A549 (cell line): ENCODE results near the gene DOCK1. TPM values are rescaled to one million over a fixed set of nuclear protein-coding genes. Genes with fewer than 3 reads are reported as not detected.

Experiments used
- ATAC-seq, 2 experiments: fragments of 200-7000 bp in 1 of 2; fragments of >200 bp in 1 of 2; cut with Nextera tagmentation in 1 of 2; cut with Tn5 transposase in 1 of 2; 3 replicates each; pipeline versions ENCODE4 v1.8.0 to v1.9.1; 2018 to 2020; ENCODE audit warnings: mild to moderate bottlenecking in 1 of 2, moderate library complexity in 1 of 2
- CTCF ChIA-PET: fragments of 300-600 bp; sonication (Branson Sonifier 250); formaldehyde crosslinking; extraction: SDS; loops from one replicate; lab custom pipeline; 2021; ENCODE audit warnings: antibody characterized with exemption, inconsistent platforms; lab: Yijun Ruan, JAX
- POLR2A ChIA-PET: fragments of 350-600 bp; formaldehyde crosslinking; extraction: SDS; loops from one replicate; lab custom pipeline; 2021; ENCODE audit warnings: antibody characterized with exemption, inconsistent platforms; lab: Yijun Ruan, JAX
- DNase-seq, 2 experiments: peaks; one replicate each; pipeline versions ENCODE4 v3.0.0 to v3.0.0-alpha.2; 2011 to 2016; ENCODE audit warnings: low read depth in 1 of 2, low spot score in 1 of 2
- FAIRE-seq: peaks from 2 replicates; lab custom pipeline; 2011; peaks lifted over from hg19 to GRCh38; lab: Jason Lieb, UNC
- H3K27ac ChIP-seq, 2 experiments: fragments of >200 bp; sonication (Bioruptor Twin); formaldehyde crosslinking; 3 replicates each; pipeline ENCODE4 v1.5.1; 2016 to 2017
- H3K4me1 ChIP-seq: fragments of >200 bp; sonication (Bioruptor Twin); formaldehyde crosslinking; 3 replicates; pipeline ENCODE4 v1.6.1; 2016
- H3K4me2 ChIP-seq: fragments of >200 bp; sonication (Bioruptor Twin); formaldehyde crosslinking; 3 replicates; pipeline ENCODE4 v1.6.1; 2016
- H3K4me3 ChIP-seq: fragments of >200 bp; sonication (Bioruptor Twin); formaldehyde crosslinking; 3 replicates; pipeline ENCODE4 v1.5.1; 2016
- H3K9me3 ChIP-seq: fragments of >200 bp; sonication (Bioruptor Twin); formaldehyde crosslinking; 3 replicates; pipeline ENCODE4 v1.6.1; 2016
- ATOH8 ChIP-seq: fragments of 250-450 bp; sonication (Bioruptor Pico); IDR thresholded peaks from 2 replicates; pipeline ENCODE4 v1.5.0; 2020; ENCODE audit warnings: low read depth, mild to moderate bottlenecking, moderate library complexity
- CBX8 ChIP-seq: fragments of 200-600 bp; sonication (generic); IDR thresholded peaks from 2 replicates; pipeline ENCODE4 v1.6.1; 2016
- CEBPB ChIP-seq, 2 experiments: fragments of >200 bp in 1 of 2; sonication (Bioruptor Twin) in 1 of 2; formaldehyde crosslinking in 1 of 2; IDR thresholded peaks; 2 replicates each; pipeline ENCODE4 v1.6.1; 2012 to 2016
- EP300 ChIP-seq, 2 experiments: fragments of >200 bp; sonication (Bioruptor Twin); formaldehyde crosslinking; IDR thresholded peaks; 2 replicates in 1 of 2; 3 replicates in 1 of 2; pipeline ENCODE4 v1.6.1; 2016 to 2017
- FOSL2 ChIP-seq, 2 experiments: fragments of 450-650 bp in 1 of 2; fragments of >200 bp in 1 of 2; sonication (Bioruptor Twin) in 1 of 2; formaldehyde crosslinking; IDR thresholded peaks; 2 replicates each; pipeline versions ENCODE4 v1.5.0 to v1.6.1; 2016 to 2020; ENCODE audit warnings: mild to moderate bottlenecking in 1 of 2, moderate library complexity in 1 of 2
- HDAC2 ChIP-seq: fragments of 200-600 bp; sonication (generic); IDR thresholded peaks from 2 replicates; pipeline ENCODE4 v1.6.1; 2016
- HEYL ChIP-seq: fragments of 250-450 bp; sonication (Bioruptor Pico); IDR thresholded peaks from 2 replicates; pipeline ENCODE4 v1.8.0; 2021; ENCODE audit warnings: mild to moderate bottlenecking, moderate library complexity
- HMGXB4 ChIP-seq: fragments of 250-450 bp; sonication (Bioruptor Pico); IDR thresholded peaks from 2 replicates; pipeline ENCODE4 v1.5.0; 2021; ENCODE audit warnings: mild to moderate bottlenecking, moderate library complexity, borderline replicate concordance
- HOXB13 ChIP-seq: fragments of 250-450 bp; sonication (Bioruptor Pico); IDR thresholded peaks from 2 replicates; pipeline ENCODE4 v1.5.0; 2020; ENCODE audit warnings: low read depth, mild to moderate bottlenecking, moderate library complexity
- KDM1A ChIP-seq: fragments of 200-600 bp; sonication (generic); IDR thresholded peaks from 2 replicates; pipeline ENCODE4 v1.6.1; 2016; ENCODE audit warnings: low read depth, mild to moderate bottlenecking
- MAZ ChIP-seq: fragments of 150-350 bp; IDR thresholded peaks from 2 replicates; pipeline ENCODE4 v1.6.1; 2014; ENCODE audit warnings: antibody characterized with exemption, low read depth, low read length, borderline replicate concordance
- MYC ChIP-seq: IDR thresholded peaks from 2 replicates; pipeline ENCODE4 v1.6.1; 2012; ENCODE audit warnings: mild to moderate bottlenecking, inconsistent platforms, low read length, improper control_type of control experiment, borderline replicate concordance
- NFE2L2 ChIP-seq: fragments of 150-350 bp; conservative IDR thresholded peaks from 2 replicates; pipeline ENCODE4 v1.6.1; 2014; ENCODE audit warnings: low read length
- NPAS2 ChIP-seq: fragments of 250-450 bp; sonication (Bioruptor Pico); IDR thresholded peaks from 2 replicates; pipeline ENCODE4 v1.8.0; 2022; ENCODE audit warnings: mild to moderate bottlenecking, moderate library complexity, borderline replicate concordance
- PBX3 ChIP-seq: IDR thresholded peaks from 2 replicates; pipeline ENCODE4 v1.6.1; 2012
- RARB ChIP-seq: fragments of 250-450 bp; sonication (Bioruptor Pico); IDR thresholded peaks from 2 replicates; pipeline ENCODE4 v1.8.0; 2021; ENCODE audit warnings: mild to moderate bottlenecking, moderate library complexity
- TP53 ChIP-seq: fragments of 250-450 bp; sonication (Bioruptor Pico); IDR thresholded peaks from 2 replicates; pipeline ENCODE4 v1.5.0; 2021; ENCODE audit warnings: mild to moderate bottlenecking, moderate library complexity
- ZFP36 ChIP-seq: fragments of 450-650 bp; IDR thresholded peaks from 2 replicates; pipeline ENCODE4 v1.6.1; 2014; ENCODE audit warnings: borderline replicate concordance; ENCODE audit not compliant: partially characterized antibody
- WGBS: methylation state at CpG from one replicate; pipeline ENCODE4 v1.1.6; 2017; ENCODE audit errors: missing lambda C conversion rate; 5-methylcytosine and 5-hydroxymethylcytosine counted together
- polyA plus RNA-seq, 4 experiments: library from polyadenylated mRNA; depleted of rRNA in 3 of 4; stranded (reverse); fragments of >200 nt; fragmentation: RNase III in 1 of 4; extraction: RNeasy Plus Mini Kit Qiagen cat#74134 plus additional on column Dnase treatment in 1 of 4; gene quantifications; 2 replicates in 3 of 4; 3 replicates in 1 of 4; pipeline ENCODE4 v1.2.3, GENCODE V29; 2011 to 2017

Gene DOCK1
- polyA plus RNA-seq, 2 of the 4 experiments (the other 2 are of a cell fraction) = 22.6 to 28.2 TPM

GRCh38 chr10:127406018-127406550 lies 500.9 kb downstream of the DOCK1 start:
- CTCF ChIA-PET = no interaction called here
- 89% methylated on average over 12 of the region's 12 CpGs for WGBS

GRCh38 chr10:127407551-127407950 lies 502.3 kb downstream of the DOCK1 start:
- FAIRE-seq = no peak
- no peak overlapping the region for H3K27ac ChIP-seq
- no peak for ATAC-seq
- POLR2A ChIA-PET = no interaction called here
- DNase-seq = no peak
- TF ChIP-seq EP300 (IDR thresholded peaks at IDR 0.05) = no peak
- TF ChIP-seq NFE2L2 = no peak
- TF ChIP-seq MYC = no peak
- TF ChIP-seq HDAC2 = no peak
- TF ChIP-seq CEBPB (IDR thresholded peaks at IDR 0.05) = no peak
- no peak for TF ChIP-seq ZFP36
- TF ChIP-seq NPAS2 (CRISPR knock-in tag) = no peak
- no peak for TF ChIP-seq HEYL (CRISPR knock-in tag)
- TF ChIP-seq FOSL2 (IDR thresholded peaks at IDR 0.05) = no peak
- no peak for TF ChIP-seq FOSL2 (CRISPR knock-in tag; IDR thresholded peaks at IDR 0.05)
- TF ChIP-seq KDM1A = no peak
- no peak overlapping the region for H3K4me2 ChIP-seq
- H3K4me1 ChIP-seq = 0 out of 3 replicates have a peak, but pooled peaks cover 3% of the 10 kb centered on the region
- H3K9me3 ChIP-seq = no peaks in the 10 kb centered on the region
- no peak overlapping the region for H3K4me3 ChIP-seq
- WGBS = 80% methylated on average over 4 of the region's 6 CpGs
- CTCF ChIA-PET = no interaction called here

More at GRCh38 chr10:127406018-127406550, 500.9 kb downstream of the DOCK1 start:
- H3K4me2 ChIP-seq = no peak overlapping the region
- TF ChIP-seq PBX3 (no peak), CBX8 (no peak), HDAC2 (no peak)
- 0 out of 3 replicates have a peak, but pooled peaks cover 3% of the 10 kb centered on the region for H3K4me1 ChIP-seq
- POLR2A ChIA-PET = no interaction called here
- FAIRE-seq (no peak), DNase-seq (no peak), ATAC-seq (no peak)
- no peaks in the 10 kb centered on the region for H3K9me3 ChIP-seq
- H3K4me3 ChIP-seq = no peak overlapping the region
- no peak overlapping the region for H3K27ac ChIP-seq

GRCh38 chr10:127408112-127408710 lies 503.0 kb downstream of the DOCK1 start:
- no peak for TF ChIP-seq MAZ
- TF ChIP-seq TP53 (CRISPR knock-in tag) = no peak
- TF ChIP-seq ATOH8 = no peak
- TF ChIP-seq RARB (CRISPR knock-in tag) = no peak
- TF ChIP-seq HMGXB4 (CRISPR knock-in tag) = no peak
- TF ChIP-seq HOXB13 = no peak

More at GRCh38 chr10:127408112-127408710, 503.0 kb downstream of the DOCK1 start:
- WGBS = 94% methylated on average over 15 of the region's 15 CpGs
- Histone ChIP-seq H3K4me1 (0 out of 3 replicates have a peak, but pooled peaks cover 3% of the 10 kb centered on the region), H3K27ac (no peak overlapping the region), H3K4me3 (no peak overlapping the region), H3K9me3 (no peaks in the 10 kb centered on the region), H3K4me2 (no peak overlapping the region)
- DNase-seq (no peak), FAIRE-seq (no peak), ATAC-seq (no peak)
- ChIA-PET CTCF (no interaction called here), POLR2A (no interaction called here)
